CD4-positive, alpha-beta T cell treated with Interferon alpha-2 for 1 hour (primary cell): ENCODE data around the gene ERAP2.
A peak's percentile ranks its signal among the peaks of the same experiment; 100 is the strongest.
"Not testable (repeated sequence)": the region's sequence is repeated elsewhere in the genome, so short reads cannot be mapped to it uniquely, and the experiment has no call there.

Experiments used
- DNase-seq, 2 donors: peaks; one replicate each; pipeline ENCODE4 v3.0.0-alpha.2; 2020 to 2022

The ERAP2 gene

DNA sequence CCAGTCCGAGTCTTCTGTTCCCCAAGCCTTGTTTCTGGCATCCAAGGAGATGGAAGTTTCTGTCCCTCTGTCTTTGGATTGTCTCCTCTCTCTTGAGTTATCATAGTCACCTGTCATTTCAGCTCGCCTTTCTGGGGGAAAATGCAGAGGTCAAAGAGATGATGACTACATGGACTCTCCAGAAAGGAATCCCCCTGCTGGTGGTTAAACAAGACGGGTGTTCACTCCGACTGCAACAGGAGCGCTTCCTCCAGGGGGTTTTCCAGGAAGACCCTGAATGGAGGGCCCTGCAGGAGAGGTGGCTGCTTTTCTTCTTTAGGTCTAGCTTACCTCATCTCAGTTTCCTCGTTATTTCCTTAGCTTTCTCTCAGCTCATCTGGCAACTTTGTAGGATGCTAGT is 25.1 kb downstream of the ERAP2 start:
- DNase-seq, result peak in 1 of 2 donors; percentile 26

DNA sequence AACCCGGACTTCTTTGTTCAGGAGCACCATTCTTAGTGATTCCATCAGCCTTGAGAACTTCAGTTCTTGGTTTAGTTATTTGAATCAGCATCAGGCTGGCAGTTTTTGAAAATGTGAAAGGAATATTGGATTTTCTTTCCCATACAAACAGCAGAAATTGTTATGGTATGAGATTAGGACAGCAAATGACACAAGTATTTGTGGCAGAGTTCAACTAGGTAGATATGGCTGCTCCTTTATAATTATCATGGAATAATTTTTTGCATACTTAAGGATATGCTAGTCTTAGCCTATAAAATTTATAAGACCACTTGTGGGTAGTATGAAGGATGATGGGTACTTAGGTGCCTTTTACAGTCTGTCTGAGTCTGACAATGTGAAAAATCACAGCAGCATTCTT is 25.5 kb downstream of the ERAP2 start:
- no peak for DNase-seq

- no peak for DNase-seq
Measured at GRCh38 chr5:96902876-96903275, 26.6 kb downstream of the ERAP2 start.

- DNase-seq, result no peak
Measured at GRCh38 chr5:96903300-96903699, 27.0 kb downstream of the ERAP2 start.

DNA sequence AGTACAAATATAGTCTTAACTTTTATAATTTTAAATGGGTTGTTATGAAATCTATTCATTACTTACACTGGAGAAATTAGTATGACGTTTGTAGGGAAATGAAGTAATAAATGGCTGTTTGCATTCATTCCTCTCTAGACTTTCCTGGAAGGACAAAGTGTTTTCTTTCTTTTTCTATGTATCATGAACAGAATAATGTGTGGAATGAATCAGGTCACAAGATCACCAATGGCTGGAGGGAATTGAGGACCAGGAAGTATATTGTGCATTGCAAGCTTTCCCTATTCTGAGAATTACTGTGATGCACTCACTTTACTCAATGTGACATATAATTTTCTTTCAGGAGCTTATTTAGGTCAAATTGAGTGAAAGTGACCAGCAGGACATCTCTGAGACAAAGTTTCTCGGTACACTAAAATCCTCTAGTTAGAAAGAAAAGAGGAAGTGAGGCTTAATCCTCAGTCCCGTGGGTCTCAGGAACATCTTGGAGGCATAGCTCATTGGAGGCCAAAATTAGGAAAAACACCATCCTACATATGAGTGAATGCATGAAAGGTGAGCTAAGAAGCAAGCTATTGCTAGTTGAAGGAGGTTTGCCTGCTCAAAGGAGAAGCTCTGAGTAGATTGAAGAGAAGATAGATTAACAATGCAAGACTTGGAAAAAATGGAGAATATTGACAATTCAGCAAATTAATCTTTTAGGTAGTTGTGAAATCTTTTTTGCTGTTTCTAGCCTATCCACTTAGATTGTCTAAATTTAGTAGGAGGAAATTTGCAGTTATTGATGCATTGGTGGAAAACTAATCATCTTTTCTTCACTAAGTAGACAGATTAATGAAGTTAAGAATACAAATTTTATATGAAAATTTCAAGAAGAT is 28.0 kb downstream of the ERAP2 start:
- DNase-seq, result no peak

GRCh38 chr5:96905864-96906263 is 29.6 kb downstream of the ERAP2 start:
- no peak for DNase-seq

GRCh38 chr5:96909003-96909402 is 32.7 kb downstream of the ERAP2 start:
- DNase-seq, result no peak

DNA sequence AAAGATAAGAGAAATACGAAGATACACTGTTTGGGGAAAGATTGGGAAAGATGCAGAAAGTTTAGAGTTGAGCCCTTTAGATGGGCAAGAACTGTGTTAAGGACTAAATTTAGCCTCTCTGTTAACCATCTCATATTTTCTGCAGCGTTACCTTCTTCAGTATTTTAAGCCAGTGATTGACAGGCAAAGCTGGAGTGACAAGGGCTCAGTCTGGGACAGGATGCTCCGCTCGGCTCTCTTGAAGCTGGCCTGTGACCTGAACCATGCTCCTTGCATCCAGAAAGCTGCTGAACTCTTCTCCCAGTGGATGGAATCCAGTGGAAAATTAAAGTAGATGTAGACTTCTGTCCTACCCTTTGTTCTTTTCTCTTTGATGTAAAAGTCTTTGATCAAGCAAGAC is 33.1 kb downstream of the ERAP2 start:
- no peak for DNase-seq

DNA sequence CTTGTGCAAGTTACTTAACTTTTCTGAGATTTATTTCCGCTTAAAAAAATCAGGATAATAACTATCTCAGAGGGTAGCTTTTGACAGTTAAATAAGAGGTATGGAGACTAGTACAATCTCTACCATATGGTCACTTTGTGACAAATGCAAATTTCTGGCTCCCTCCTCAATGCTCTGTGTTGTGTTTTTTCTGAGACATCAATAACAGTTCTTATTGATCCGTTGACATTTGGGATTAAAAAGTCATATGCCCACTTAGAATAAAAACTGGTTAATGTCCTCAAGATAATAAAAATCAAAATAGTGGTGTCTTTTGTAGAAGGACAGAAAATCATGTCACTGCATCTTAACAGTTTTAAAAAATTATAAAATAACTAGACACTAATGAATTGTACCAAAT is 34.8 kb downstream of the ERAP2 start:
- no peak for DNase-seq

DNA sequence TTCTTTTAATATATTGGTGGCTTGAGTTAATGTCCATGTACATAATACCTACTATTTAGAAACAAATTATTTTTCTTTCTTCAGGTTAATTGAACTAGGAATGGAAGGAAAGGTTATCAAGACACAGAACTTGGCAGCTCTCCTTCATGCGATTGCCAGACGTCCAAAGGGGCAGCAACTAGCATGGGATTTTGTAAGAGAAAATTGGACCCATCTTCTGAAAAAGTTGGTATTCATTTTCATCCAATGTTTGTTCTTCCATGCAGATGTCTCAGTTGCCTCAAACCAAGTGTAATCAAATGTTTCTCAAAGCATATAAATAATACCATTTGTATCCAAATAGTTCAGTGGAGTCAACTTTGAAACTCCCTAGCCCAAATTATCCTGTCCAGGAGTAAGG is 36.9 kb downstream of the ERAP2 start:
- DNase-seq, result no peak

- DNase-seq, result no peak
Measured at GRCh38 chr5:96919754-96920197, 43.5 kb downstream of the ERAP2 start.

DNA sequence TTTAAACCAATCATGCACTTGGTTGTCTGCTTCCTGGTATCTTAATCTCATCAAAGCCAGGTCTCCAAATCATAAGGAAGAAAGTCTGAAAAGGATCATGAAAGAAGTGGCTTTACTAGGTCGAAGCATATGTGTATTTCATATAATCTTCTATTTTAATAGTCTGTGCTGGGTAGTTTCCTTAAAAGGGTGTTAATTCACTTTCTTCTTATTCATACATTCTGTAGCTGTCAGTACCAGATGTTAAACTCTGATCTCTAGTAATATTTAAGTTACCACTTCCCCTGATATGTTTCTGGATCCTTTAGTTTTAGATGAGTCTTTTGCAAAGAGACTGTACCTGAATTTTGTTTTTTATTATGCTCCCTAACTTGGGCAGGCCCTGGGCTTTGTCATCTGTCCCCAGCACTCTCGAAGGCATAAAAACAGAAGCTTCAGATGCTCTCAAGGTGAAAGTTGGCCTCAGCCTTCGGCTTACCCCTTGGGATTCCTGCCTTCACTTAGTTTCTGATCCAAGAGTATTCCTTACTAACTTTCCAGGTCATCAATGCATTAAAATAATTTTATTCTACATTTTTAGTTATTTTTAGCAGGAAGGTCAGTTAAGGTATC is 44.5 kb downstream of the ERAP2 start:
- no peak for DNase-seq

DNA sequence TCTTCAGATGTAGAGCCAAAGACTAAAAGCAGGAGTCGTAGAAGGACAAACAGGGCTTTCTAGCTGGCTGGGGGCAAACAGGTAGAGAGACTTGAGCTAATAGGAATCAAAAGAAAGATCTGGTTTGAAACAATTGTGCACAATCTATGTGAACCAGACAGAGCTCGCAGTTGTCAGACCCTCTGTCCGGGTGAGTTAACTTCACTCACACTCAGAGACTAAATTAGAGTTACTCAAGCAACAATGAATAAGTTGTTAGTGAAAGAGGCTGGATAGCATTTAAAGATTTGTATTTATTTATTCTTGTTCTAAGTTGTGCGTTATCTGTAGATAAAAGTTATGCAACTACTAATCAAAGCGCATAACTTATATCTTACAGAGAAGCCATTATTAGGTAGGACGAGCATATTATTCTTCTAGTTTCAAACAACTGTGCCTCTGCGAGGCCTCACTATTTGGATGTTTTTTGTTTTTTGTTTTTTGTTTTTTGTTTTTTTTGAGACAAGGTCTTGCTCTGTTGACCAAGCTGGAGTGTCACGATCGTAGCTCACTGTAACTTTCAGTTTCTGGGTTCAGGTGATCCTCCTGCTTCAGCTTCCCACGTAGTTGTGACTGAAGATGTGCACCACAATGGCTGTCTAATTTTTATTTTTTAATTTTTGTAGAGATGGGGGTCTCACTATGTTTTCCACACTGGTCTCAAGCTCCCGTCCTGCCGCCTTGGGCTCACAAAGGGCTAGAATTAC is 46.4 kb downstream of the ERAP2 start:
- DNase-seq, result no peak

GRCh38 chr5:96924016-96924443 is 47.7 kb downstream of the ERAP2 start:
- peak; percentile 19 to 27 for DNase-seq

GRCh38 chr5:96926276-96926675 is 50.0 kb downstream of the ERAP2 start:
- no peak for DNase-seq

DNA sequence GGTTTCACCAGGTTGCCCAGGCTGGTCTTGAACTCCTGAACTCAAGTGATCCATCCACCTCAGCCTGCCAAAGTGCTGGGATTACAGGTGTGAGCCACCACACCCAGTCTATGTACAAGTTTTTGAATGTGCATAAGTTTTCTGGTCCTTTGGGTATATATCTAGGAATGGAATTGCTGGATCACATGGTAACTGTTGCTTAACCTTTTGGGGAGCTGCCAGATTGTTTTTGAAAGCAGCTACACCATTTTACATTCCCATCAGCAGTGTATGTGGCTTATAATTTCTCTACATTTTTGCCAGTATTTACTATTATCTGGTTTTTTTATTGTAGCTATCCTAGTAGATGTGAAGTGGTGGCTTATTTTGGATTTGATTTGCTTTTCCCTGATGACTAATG is 50.7 kb downstream of the ERAP2 start:
- DNase-seq, result no peak

GRCh38 chr5:96928931-96929708 is 52.8 kb downstream of the ERAP2 start:
- DNase-seq, result no peak

DNA sequence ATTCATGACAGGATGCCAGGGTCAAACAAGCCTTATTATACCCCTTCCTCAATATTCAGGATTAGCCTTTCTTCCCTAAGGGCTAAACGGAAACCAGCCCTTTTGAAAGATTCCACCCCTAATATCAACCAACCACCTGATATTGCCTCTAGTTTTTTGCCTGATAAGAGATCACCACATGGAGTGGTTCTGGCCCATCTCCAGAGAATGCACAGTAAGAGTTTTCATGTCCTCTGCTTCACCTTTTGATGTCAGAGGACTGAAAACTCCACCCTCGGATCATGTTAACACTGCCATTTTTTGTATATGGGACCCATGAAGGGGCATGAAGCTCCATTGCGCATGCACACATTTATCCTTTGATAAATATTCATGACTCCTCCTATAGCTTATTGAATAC is 53.8 kb downstream of the ERAP2 start:
- no peak for DNase-seq

- no peak for DNase-seq
Measured at GRCh38 chr5:96930589-96930988, 54.3 kb downstream of the ERAP2 start.

DNA sequence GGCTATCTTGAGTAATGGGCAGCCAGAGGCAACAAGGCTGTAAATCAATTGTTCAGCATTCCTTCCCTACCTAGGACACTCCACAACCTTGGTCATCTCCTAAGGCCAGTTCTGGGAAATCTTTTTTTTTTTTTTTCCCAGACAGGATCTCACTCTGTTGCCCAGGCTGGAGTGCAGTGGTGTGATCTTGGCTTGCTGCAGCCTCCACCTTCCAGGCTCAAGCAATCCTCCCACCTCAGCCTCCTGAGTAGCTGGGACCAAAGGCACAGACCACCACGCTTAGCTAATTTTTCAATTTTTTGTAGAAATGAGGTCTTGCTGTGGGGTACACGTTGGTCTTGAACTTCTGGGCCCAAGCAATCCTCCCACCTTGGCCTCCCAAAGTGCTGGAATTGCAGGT is 54.7 kb downstream of the ERAP2 start:
- not testable (repeated sequence) for DNase-seq

- peak in 1 of 2 donors; percentile 31 for DNase-seq
Measured at GRCh38 chr5:96931605-96932004, 55.3 kb downstream of the ERAP2 start.

DNA sequence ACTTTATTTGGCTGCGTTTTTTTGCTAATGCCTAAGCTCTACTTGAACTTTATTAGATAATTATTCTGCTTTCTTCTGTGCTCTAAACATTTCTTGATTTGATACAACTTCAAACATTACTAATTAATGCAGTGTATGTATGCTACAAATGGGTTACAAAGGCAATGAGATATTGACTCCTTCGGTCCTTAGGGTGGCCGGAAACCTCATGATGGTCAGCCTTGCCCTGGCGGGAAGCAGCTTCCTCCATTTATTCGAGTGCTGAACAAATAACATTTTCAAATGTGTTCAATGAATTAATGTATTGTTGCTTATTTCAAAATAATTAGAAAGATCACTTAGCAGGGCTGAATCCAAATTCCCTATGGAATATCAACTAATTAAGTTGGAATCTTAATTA is 55.7 kb downstream of the ERAP2 start:
- DNase-seq, result no peak
